GM12873 (cell line): ENCODE data around the gene BRMS1.

Source experiments
- CTCF ChIP-seq: IDR thresholded peaks from 2 replicates; pipeline ENCODE4 v1.5.1; 2012; ENCODE audit warnings: low read depth, mild to moderate bottlenecking, moderate library complexity, low read length, control low read depth; ENCODE audit not compliant: insufficient read depth; ENCODE audit errors: missing control alignments

Gene BRMS1

GRCh38 chr11:66369073-66369894 is 24.4 kb upstream of the BRMS1 start:
- TF ChIP-seq CTCF, result no peak

GRCh38 chr11:66368484-66368883 is 23.6 kb upstream of the BRMS1 start:
- TF ChIP-seq CTCF, result no peak

GRCh38 chr11:66367561-66368312 is 22.8 kb upstream of the BRMS1 start:
- no peak for TF ChIP-seq CTCF

- TF ChIP-seq CTCF, result no peak
These were observed 22.1 kb upstream of the BRMS1 start for GRCh38 chr11:66366844-66367477.

- no peak for TF ChIP-seq CTCF
These were observed 21.1 kb upstream of the BRMS1 start for GRCh38 chr11:66365711-66366619.

- no peak for TF ChIP-seq CTCF
These were observed 20.3 kb upstream of the BRMS1 start for GRCh38 chr11:66365166-66365565.
